Mammary epithelial cell (primary cell): ENCODE results near the gene HOOK2.

Experiments used
- EZH2 ChIP-seq: IDR thresholded peaks from 2 replicates; pipeline ENCODE4 v1.6.1; 2012; ENCODE audit warnings: low read length, inconsistent platforms, borderline replicate concordance
- TF ChIP-seq, protein P1 (sequence below), 2 donors: IDR thresholded peaks in 1 of 2; conservative IDR thresholded peaks in 1 of 2; 2 replicates each; pipeline ENCODE4 v1.5.1; 2011 to 2012; ENCODE audit warnings: inconsistent platforms in 2 of 2, low read length in 2 of 2, mild to moderate bottlenecking in 2 of 2, control low read depth in 1 of 2, low read depth in 1 of 2; ENCODE audit not compliant: insufficient read depth in 1 of 2; ENCODE audit errors: extremely low read depth in 1 of 2

DNA sequence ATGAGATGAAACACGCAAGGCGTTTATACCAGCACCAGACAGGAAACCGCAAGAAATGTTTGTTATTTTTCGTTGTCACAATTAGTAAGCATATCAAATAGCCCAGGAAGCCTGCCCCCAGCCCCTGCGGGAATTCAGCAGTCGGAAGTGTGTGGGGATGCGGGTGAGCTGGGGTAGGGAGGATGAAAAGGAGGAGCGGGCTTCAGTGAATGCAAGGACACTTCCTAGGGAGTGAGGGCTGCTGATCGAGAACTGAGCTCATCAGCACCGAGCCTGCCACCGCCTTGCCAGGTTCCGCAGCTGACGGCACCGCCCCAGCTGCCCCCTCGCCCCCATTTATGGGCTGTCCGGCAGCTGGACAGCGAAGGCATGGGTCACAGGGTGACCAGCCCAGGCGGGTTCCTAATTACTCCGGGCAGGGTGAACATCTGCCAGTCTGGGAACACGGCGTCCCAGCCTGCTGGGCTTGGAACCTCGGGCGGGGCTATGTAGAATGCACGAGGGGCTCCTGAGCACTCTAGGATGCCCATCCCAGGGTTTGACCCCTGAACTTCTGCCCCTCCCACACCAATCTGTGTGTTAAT is 25.3 kb downstream of the HOOK2 start:
- TF ChIP-seq, protein P1, sequence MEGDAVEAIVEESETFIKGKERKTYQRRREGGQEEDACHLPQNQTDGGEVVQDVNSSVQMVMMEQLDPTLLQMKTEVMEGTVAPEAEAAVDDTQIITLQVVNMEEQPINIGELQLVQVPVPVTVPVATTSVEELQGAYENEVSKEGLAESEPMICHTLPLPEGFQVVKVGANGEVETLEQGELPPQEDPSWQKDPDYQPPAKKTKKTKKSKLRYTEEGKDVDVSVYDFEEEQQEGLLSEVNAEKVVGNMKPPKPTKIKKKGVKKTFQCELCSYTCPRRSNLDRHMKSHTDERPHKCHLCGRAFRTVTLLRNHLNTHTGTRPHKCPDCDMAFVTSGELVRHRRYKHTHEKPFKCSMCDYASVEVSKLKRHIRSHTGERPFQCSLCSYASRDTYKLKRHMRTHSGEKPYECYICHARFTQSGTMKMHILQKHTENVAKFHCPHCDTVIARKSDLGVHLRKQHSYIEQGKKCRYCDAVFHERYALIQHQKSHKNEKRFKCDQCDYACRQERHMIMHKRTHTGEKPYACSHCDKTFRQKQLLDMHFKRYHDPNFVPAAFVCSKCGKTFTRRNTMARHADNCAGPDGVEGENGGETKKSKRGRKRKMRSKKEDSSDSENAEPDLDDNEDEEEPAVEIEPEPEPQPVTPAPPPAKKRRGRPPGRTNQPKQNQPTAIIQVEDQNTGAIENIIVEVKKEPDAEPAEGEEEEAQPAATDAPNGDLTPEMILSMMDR (conservative IDR thresholded peaks at IDR 0.05 in 1 of 2, IDR thresholded peaks at IDR 0.05 in 1 of 2; ENCODE audit: extremely low read depth in 1 of 2, insufficient read depth in 1 of 2, low read depth in 1 of 2, low read length in 2 of 2): no peak
- TF ChIP-seq EZH2: no peak
